BJ (cell line): ENCODE measurements around the gene KLLN. TPM values are rescaled to one million over a fixed set of nuclear protein-coding genes. Genes with fewer than 3 reads are reported as not detected.
"Not testable (repeated sequence)": the region's sequence is repeated elsewhere in the genome, so short reads cannot be mapped to it uniquely, and the experiment has no call there.

Experiments used
- CTCF ChIA-PET: fragments of 350-600 bp; formaldehyde crosslinking; extraction: SDS; loops from one replicate; lab custom pipeline; 2021; ENCODE audit warnings: antibody characterized with exemption, inconsistent platforms; lab: Yijun Ruan, JAX
- POLR2A ChIA-PET: fragments of 300-600 bp; sonication (Branson Sonifier 250); formaldehyde crosslinking; extraction: SDS; loops from one replicate; lab custom pipeline; 2021; ENCODE audit warnings: antibody characterized with exemption; lab: Charles Lee
- DNase-seq: peaks from one replicate; pipeline ENCODE4 v3.0.0-alpha.2; 2011; ENCODE audit warnings: low read depth
- H3K27me3 ChIP-seq: 2 replicates; pipeline ENCODE4 v1.6.0; 2011; ENCODE audit warnings: low read length; ENCODE audit not compliant: control insufficient read depth, insufficient read depth
- H3K36me3 ChIP-seq: 2 replicates; pipeline ENCODE4 v1.5.1; 2011; ENCODE audit warnings: low read length; ENCODE audit not compliant: control insufficient read depth, insufficient read depth
- H3K4me3 ChIP-seq: 2 replicates; pipeline ENCODE4 v1.5.1; 2011; ENCODE audit warnings: low read depth, mild to moderate bottlenecking, control low read depth, low read length
- polyA plus RNA-seq: library from polyadenylated mRNA; depleted of rRNA; stranded (reverse); fragments of >200 nt; gene quantifications from 2 replicates; pipeline ENCODE4 v1.2.3, GENCODE V29; 2011
- TF ChIP-seq, protein P1 (sequence below): IDR thresholded peaks from 2 replicates; pipeline ENCODE4 v1.5.1; 2011; ENCODE audit warnings: low read depth, mild to moderate bottlenecking, control low read depth, inconsistent platforms, low read length, moderate library complexity; ENCODE audit not compliant: insufficient read depth

Gene KLLN
- polyA plus RNA-seq, 1 experiment, result 0.42 TPM

DNA sequence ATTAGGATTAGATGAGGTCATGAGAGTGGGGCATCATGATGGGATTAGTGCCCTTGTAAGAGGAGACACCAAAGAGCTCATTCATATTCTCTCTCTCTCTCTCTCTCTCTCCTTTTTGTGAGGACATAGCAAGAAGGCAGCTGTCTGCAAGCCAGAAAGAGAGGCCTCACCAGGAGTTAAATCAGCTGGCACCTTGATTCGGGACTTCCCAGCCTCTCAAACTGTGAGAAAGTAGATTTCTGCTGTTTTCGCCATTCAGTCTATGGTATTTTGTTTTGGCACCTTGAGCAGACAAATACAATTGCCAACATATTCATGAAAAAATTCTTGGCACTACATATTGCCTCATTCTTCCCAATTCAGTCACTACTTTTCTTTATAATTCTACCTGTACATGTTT lies 24.7 kb downstream of the KLLN start:
- Histone ChIP-seq H3K27me3 (no peaks in the 10 kb centered on the region), H3K36me3 (no peaks in the 10 kb centered on the region), H3K4me3 (no peak overlapping the region)
- POLR2A ChIA-PET, result no interaction called here
- TF ChIP-seq, protein P1, sequence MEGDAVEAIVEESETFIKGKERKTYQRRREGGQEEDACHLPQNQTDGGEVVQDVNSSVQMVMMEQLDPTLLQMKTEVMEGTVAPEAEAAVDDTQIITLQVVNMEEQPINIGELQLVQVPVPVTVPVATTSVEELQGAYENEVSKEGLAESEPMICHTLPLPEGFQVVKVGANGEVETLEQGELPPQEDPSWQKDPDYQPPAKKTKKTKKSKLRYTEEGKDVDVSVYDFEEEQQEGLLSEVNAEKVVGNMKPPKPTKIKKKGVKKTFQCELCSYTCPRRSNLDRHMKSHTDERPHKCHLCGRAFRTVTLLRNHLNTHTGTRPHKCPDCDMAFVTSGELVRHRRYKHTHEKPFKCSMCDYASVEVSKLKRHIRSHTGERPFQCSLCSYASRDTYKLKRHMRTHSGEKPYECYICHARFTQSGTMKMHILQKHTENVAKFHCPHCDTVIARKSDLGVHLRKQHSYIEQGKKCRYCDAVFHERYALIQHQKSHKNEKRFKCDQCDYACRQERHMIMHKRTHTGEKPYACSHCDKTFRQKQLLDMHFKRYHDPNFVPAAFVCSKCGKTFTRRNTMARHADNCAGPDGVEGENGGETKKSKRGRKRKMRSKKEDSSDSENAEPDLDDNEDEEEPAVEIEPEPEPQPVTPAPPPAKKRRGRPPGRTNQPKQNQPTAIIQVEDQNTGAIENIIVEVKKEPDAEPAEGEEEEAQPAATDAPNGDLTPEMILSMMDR, result no peak
- CTCF ChIA-PET, result interaction anchor here (0.8 to 1.3 kb wide), 2 partner anchors 11 to 13 kb away, joined by 4 to 11 read pairs; no protein-coding TSS in a partner anchor
- no peak for DNase-seq

DNA sequence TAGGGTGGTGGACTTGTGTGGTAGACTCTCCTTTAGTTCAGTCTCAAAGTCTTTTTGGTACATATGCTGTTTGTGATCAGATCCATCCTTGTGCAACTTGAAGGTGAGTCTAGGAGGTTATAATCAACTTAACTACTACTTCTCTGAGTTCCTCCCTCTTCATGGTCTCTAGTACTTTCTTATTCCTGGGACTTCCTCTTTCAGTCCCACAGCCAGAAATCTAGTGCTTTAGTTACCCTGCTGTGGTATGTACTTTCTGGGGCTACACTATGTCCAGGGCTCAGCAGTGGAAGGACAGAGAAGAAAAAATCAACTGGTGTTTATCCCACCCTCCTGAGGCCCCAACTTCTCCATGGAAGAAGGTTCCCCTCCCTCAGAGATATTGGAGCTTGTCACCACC lies 25.9 kb downstream of the KLLN start:
- no peak for DNase-seq
- CTCF ChIA-PET, result no interaction called here
- Histone ChIP-seq H3K27me3 (no peaks in the 10 kb centered on the region), H3K36me3 (no peaks in the 10 kb centered on the region), H3K4me3 (no peak overlapping the region)
- TF ChIP-seq, protein P1, result no peak
- POLR2A ChIA-PET, result no interaction called here

DNA sequence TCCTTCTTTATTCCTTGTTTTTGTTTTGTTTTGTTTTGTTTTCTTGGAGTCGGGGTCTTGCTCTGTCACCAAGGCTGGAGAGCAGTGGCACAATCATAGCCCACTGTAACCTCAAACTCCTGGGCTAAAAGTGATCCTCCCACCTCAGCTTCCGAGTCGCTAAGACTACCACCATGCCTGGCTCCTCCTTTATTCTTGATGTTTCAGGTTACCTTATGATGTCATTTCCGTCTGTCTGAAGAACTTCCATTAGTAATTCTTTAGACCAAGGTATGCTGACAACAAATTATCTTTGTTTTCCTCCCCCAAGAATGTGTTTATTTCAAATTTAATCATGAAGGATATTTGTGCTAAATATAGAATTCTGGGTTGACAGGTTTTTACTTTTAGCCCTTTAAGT lies 27.2 kb downstream of the KLLN start:
- Histone ChIP-seq H3K4me3 (no peak overlapping the region), H3K36me3 (no peaks in the 10 kb centered on the region), H3K27me3 (no peaks in the 10 kb centered on the region)
- ChIA-PET POLR2A (no interaction called here), CTCF (no interaction called here)
- TF ChIP-seq, protein P1, result no peak
- no peak for DNase-seq

DNA sequence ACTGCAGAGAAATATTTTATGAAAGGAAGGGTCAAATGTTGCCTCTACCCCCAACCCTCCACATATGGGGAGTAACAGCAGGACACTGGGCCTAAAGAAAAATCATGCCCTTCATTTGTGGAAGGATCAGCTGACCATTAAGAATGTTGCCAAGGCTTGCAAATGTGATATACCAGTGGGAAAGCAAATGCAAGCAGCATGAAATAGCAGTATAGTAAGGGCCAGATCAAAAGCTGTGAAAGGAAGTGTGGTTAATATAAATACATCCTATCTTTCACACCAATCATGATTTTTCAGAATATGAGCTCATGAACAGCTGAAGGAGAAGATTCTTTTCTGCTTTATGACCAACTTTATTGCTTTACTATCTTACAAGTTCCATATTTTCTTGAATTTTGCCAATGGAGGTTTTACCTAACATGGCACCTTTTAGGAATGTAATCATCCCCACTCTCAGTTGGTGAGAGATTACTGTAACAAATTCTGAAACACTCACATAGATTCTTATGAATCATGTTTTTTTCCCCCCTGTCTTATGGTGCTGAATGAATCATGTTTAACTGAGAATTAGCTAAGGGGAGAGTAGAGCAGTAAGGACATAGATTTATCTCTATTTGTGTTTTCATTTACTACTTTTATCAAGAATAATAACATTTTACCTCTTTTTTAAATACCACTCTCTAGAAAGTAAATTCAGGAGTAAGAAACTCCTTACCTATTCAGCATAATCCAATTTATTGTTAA lies 33.2 kb downstream of the KLLN start:
- H3K27me3 ChIP-seq, result no peaks in the 10 kb centered on the region
- no peaks in the 10 kb centered on the region for H3K36me3 ChIP-seq
- H3K4me3 ChIP-seq, result no peak overlapping the region
- TF ChIP-seq, protein P1, result no peak
- DNase-seq, result no peak
- CTCF ChIA-PET, result interaction anchor here (0.6 to 1.7 kb wide), 2 partner anchors 538 to 559 kb away, joined by 3 to 5 read pairs; no protein-coding TSS in a partner anchor
- POLR2A ChIA-PET, result no interaction called here

DNA sequence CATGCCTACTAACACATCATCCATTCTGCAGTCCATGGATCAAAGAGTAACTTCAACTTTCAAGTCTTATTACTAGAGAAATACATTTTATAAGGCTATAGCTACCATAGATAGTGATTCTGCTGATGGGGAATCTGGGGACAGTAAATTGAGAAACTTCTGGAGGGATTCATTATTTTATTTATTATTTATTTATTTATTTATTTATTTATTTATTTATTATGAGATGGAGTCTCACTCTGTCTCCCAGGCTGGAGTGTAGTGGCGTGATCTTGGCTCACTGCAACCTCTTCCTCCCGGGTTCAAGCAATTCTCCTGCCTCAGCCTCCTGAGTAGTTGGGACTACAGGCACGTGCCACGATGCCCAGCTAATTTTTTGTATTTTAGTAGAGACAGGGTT lies 34.3 kb downstream of the KLLN start:
- H3K27me3 ChIP-seq, H3K4me3 ChIP-seq, DNase-seq, POLR2A ChIA-PET, H3K36me3 ChIP-seq: not testable (repeated sequence)
- CTCF ChIA-PET, result interaction anchor here (1.7 kb wide), 1 partner anchor 560 kb away, joined by 5 read pairs; no protein-coding TSS in a partner anchor
